ENCODE data around the gene ELAVL4. TPM values are rescaled to one million over a fixed set of nuclear protein-coding genes. Genes with fewer than 3 reads are reported as not detected.

The ELAVL4 gene
- total and polyA plus RNA-seq, 2 donors (not counting 3 experiments of a cell fraction or from before 2014, with no cell fraction given), result not detected

DNA sequence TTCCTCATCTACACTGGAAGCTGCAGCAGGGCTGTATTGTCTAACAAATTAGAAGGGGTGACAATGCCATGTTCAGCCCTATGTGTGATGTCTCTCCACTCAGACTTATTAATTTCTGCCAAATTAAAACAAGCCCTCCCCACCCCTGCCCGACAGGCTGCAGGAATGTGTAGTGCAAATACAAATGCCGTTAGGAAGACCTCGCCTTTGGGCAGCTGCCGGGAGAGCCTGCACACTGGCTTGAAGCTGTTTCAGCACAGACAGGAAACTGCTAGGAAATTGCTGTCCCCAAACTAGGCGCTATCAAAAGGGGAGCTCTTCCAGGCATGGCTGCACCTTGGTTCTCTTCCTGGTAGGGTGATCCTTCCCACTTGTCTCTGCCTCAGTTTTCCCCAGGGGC is 135.2 kb downstream of the ELAVL4 start:
- no peak overlapping the region for H2AFZ ChIP-seq (ENCODE audit: low read depth, low read length)
- no peaks in the 10 kb centered on the region for H3K27me3 ChIP-seq (ENCODE audit: control insufficient read depth in 2 of 2, insufficient read depth in 2 of 2, low read length in 2 of 2)
- POLR2A ChIA-PET, result no interaction called here
- no peak overlapping the region for H3K4me2 ChIP-seq (ENCODE audit: insufficient read depth, low read length)
- intact Hi-C loops (cut with micrococcal nuclease) (no loop called here), dilution Hi-C loops (cut with MboI; ENCODE audit: extremely low pct_ligation_motif_present, low sequenced_read_pairs) (no loop called here)
- no peak for FAIRE-seq
- no peaks in the 10 kb centered on the region for H3K36me3 ChIP-seq (ENCODE audit: control insufficient read depth in 2 of 2, extremely low read depth in 1 of 2, insufficient read depth in 2 of 2, low read length in 2 of 2)
- CTCF ChIA-PET, result no interaction called here
- H3K9me3 ChIP-seq (replicated peaks; ENCODE audit: control insufficient read depth, insufficient read depth, low read length), result no peaks in the 10 kb centered on the region
- H3K79me2 ChIP-seq (ENCODE audit: control insufficient read depth, insufficient read depth, low read length), result no peaks in the 10 kb centered on the region
- no peak overlapping the region for H3K9ac ChIP-seq (replicated peaks; ENCODE audit: extremely low read depth, insufficient read depth, low read length)
- BruUV-seq (replicated peaks), result no TSS peak
- H3K27ac ChIP-seq (ENCODE audit: insufficient read depth, low read depth, low read length), result no peak overlapping the region
- no peaks in the 10 kb centered on the region for H3K9me1 ChIP-seq (replicated peaks; ENCODE audit: control insufficient read depth, extremely low read depth, insufficient read depth, low read length)
- H4K20me1 ChIP-seq (replicated peaks; ENCODE audit: control insufficient read depth, extremely low read depth, insufficient read depth, low read length), result no peaks in the 10 kb centered on the region
- no peak overlapping the region for H3K4me3 ChIP-seq (replicated peaks in 1 of 3; ENCODE audit: insufficient read depth in 1 of 3, low read depth in 1 of 3, low read length in 3 of 3)
- TF ChIP-seq MYC (IDR thresholded peaks at IDR 0.05; ENCODE audit: low read depth, low read length), result no peak
- TF ChIP-seq POLR2AphosphoS5 (IDR thresholded peaks at IDR 0.05; ENCODE audit: insufficient read depth, low read depth, low read length), result no peak
- TF ChIP-seq, protein P1, sequence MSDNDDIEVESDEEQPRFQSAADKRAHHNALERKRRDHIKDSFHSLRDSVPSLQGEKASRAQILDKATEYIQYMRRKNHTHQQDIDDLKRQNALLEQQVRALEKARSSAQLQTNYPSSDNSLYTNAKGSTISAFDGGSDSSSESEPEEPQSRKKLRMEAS (IDR thresholded peaks at IDR 0.05; ENCODE audit: insufficient read depth, insufficient read length), result no peak
- TF ChIP-seq POLR2A (IDR thresholded peaks at IDR 0.05; ENCODE audit: low read depth, low read length), result no peak
- TF ChIP-seq, protein P2, sequence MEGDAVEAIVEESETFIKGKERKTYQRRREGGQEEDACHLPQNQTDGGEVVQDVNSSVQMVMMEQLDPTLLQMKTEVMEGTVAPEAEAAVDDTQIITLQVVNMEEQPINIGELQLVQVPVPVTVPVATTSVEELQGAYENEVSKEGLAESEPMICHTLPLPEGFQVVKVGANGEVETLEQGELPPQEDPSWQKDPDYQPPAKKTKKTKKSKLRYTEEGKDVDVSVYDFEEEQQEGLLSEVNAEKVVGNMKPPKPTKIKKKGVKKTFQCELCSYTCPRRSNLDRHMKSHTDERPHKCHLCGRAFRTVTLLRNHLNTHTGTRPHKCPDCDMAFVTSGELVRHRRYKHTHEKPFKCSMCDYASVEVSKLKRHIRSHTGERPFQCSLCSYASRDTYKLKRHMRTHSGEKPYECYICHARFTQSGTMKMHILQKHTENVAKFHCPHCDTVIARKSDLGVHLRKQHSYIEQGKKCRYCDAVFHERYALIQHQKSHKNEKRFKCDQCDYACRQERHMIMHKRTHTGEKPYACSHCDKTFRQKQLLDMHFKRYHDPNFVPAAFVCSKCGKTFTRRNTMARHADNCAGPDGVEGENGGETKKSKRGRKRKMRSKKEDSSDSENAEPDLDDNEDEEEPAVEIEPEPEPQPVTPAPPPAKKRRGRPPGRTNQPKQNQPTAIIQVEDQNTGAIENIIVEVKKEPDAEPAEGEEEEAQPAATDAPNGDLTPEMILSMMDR (IDR thresholded peaks at IDR 0.05; ENCODE audit: extremely low read depth in 1 of 2, insufficient read depth in 1 of 2, low read depth in 1 of 2, low read length in 2 of 2), result no peak
- no peak for TF ChIP-seq JUN (IDR thresholded peaks at IDR 0.05; ENCODE audit: borderline replicate concordance, insufficient read depth, insufficient read length, low read depth)
- no peak for TF ChIP-seq GATA2 (IDR thresholded peaks at IDR 0.05; ENCODE audit: insufficient read depth, insufficient read length, low read depth, low read length)
- TF ChIP-seq EZH2 (IDR thresholded peaks at IDR 0.05; ENCODE audit: borderline replicate concordance, low read depth, low read length, severe bottlenecking), result no peak
- no peaks in the 10 kb centered on the region for H3K4me1 ChIP-seq (ENCODE audit: control insufficient read depth, extremely low read depth, insufficient read depth, low read length)
- no peak for DNase-seq (ENCODE audit: low read depth, low spot score)
